Measurements from ENCODE around the gene BRPF3.
A peak's percentile ranks its signal among the peaks of the same experiment; 100 is the strongest.

The BRPF3 gene

GRCh38 chr6:36196113-36196879 lies at the start of gene BRPF3:
Gene BRPF3 (plus strand): TSS chr6:36196744. CDS start chr6:36200323, 3,579 bp downstream.
- peak; percentile 53 to 73 for DNase-seq (ENCODE audit: low read depth in 2 of 2)

GRCh38 chr6:36147294-36147693 lies 49.2 kb upstream of the BRPF3 start:
- no peak for DNase-seq (ENCODE audit: low read depth in 2 of 2)

GRCh38 chr6:36149476-36149875 lies 47.1 kb upstream of the BRPF3 start:
- no peak for DNase-seq (ENCODE audit: low read depth in 2 of 2)

GRCh38 chr6:36150283-36150682 lies 46.3 kb upstream of the BRPF3 start:
- DNase-seq (ENCODE audit: low read depth in 2 of 2) = no peak

- DNase-seq (ENCODE audit: low read depth in 2 of 2) = no peak
Observed at GRCh38 chr6:36154286-36154685, 42.3 kb upstream of the BRPF3 start.

GRCh38 chr6:36155662-36156061 lies 40.9 kb upstream of the BRPF3 start:
- no peak for DNase-seq (ENCODE audit: low read depth in 2 of 2)

GRCh38 chr6:36160147-36160760 lies 36.3 kb upstream of the BRPF3 start:
- DNase-seq (ENCODE audit: low read depth in 2 of 2) = no peak

- DNase-seq (ENCODE audit: low read depth in 2 of 2) = no peak
Observed at GRCh38 chr6:36169023-36170007, 27.2 kb upstream of the BRPF3 start.

- DNase-seq (ENCODE audit: low read depth in 2 of 2) = no peak
Observed at GRCh38 chr6:36170704-36171103, 25.8 kb upstream of the BRPF3 start.

GRCh38 chr6:36171573-36171972 lies 25.0 kb upstream of the BRPF3 start:
- no peak for DNase-seq (ENCODE audit: low read depth in 2 of 2)

GRCh38 chr6:36177166-36177565 lies 19.4 kb upstream of the BRPF3 start:
- no peak for DNase-seq (ENCODE audit: low read depth in 2 of 2)

- no peak for DNase-seq (ENCODE audit: low read depth in 2 of 2)
Observed at GRCh38 chr6:36178544-36178943, 18.0 kb upstream of the BRPF3 start.

- no peak for DNase-seq (ENCODE audit: low read depth in 2 of 2)
Observed at GRCh38 chr6:36180126-36180525, 16.4 kb upstream of the BRPF3 start.

- no peak for DNase-seq (ENCODE audit: low read depth in 2 of 2)
Observed at GRCh38 chr6:36184311-36184710, 12.2 kb upstream of the BRPF3 start.

GRCh38 chr6:36186199-36186598 lies 10.3 kb upstream of the BRPF3 start:
- no peak for DNase-seq (ENCODE audit: low read depth in 2 of 2)

GRCh38 chr6:36187446-36187845 lies 9.1 kb upstream of the BRPF3 start:
- no peak for DNase-seq (ENCODE audit: low read depth in 2 of 2)

- DNase-seq (ENCODE audit: low read depth in 2 of 2) = no peak
Observed at GRCh38 chr6:36195471-36196112, 952 bp upstream of the BRPF3 start.

- DNase-seq (ENCODE audit: low read depth in 2 of 2) = peak; percentile 100
Observed at GRCh38 chr6:36196880-36197548, 470 bp downstream of the BRPF3 start.

- DNase-seq (ENCODE audit: low read depth in 2 of 2) = no peak
Observed at GRCh38 chr6:36197739-36198221, 1.2 kb downstream of the BRPF3 start.

GRCh38 chr6:36198986-36199385 lies 2.4 kb downstream of the BRPF3 start:
- DNase-seq (ENCODE audit: low read depth in 2 of 2) = no peak
